SW480 (cell line): ENCODE data around the gene RCOR3.
"Not testable (repeated sequence)": the region's sequence is repeated elsewhere in the genome, so short reads cannot be mapped to it uniquely, and the experiment has no call there.

Experiments used
- DNase-seq: peaks from one replicate; pipeline ENCODE4 v3.0.0-alpha.2; 2016; ENCODE audit warnings: low spot score

The RCOR3 gene

DNA sequence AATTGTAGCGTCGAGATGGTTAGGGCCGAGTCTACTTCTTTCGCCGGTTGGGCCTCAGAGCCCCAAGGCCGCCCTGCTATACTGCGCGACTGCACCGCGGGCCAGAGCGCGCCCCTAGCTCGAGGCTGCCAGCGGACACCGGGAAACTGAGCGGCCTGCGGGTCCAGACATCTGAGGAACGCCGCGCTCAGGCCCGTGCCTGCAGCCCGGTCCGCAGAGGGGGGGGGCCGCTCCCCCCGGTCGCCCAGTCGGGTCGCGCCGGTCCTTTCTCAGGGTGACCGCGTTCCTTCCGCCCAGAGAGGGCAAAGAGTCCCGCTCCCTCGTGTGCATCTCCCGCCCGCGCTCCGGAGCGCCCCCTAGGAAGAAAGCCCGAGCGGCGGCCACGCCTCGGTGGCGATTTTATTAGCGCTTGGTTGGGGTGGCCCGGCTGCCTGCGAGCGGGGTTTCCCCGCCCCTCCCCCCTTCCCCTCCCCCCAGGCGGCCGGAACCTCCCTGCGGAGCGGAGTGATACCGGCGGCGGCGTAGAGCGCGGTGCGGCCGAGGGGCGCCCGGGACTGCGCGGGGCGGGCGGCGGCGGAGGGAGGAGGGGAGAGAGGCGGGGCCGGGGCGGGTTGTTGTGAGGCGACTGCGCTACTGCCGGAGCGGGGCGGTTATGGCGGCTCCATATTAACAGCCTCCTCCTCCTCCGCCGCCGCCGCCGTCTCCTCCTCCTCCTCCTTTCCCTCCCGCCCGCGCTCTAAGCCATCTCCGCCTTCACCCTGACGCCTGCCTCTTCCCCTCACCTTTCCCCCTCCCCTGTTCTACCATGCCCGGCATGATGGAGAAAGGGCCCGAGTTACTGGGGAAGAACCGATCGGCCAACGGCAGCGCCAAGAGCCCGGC, at the start of gene RCOR3:
RCOR3 (plus strand) TSS at position 611 of the 882 bp plus-strand sequence; CDS start at position 806, 195 bp downstream.
- DNase-seq, result peak; percentile 92

GRCh38 chr1:211210052-211210451, 49.1 kb upstream of the RCOR3 start:
- no peak for DNase-seq

DNA sequence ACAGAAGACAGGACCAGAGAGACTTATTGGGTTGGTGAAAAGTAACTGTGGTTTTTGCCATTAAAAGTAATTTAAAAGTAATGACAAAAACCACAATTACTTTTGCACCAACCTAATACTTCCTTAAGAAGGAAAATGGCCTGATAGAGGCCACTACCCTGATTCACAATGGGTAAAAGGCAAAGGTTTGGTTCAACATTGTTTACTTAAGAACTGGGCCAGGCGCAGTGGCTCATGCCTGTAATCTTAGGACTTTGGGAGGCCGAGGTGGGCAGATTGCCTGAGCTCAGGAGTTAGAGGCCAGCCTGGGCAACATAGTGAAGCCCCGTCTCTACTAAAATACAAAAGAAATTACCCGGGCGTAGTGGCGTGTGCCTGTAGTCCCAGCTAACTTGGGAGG, 48.2 kb upstream of the RCOR3 start:
- no peak for DNase-seq

DNA sequence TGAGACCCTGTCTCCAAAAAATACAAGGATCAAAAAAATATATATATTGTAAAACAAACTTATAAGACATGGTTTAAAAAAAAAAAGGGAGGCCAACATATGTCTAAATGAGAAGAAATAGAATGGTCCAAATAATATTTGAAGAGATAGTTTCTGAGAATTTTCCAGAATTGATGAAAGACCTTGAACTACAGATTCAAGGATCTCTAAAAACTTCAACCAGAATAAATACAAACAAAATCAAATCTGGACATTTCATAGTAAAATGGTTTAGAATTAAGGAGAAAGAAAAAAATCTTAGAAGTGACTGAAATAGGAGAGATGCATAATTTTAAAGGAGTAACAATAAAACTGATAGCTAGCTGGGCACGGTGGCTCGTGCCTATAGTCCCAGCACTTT, 45.5 kb upstream of the RCOR3 start:
- DNase-seq, result no peak

DNA sequence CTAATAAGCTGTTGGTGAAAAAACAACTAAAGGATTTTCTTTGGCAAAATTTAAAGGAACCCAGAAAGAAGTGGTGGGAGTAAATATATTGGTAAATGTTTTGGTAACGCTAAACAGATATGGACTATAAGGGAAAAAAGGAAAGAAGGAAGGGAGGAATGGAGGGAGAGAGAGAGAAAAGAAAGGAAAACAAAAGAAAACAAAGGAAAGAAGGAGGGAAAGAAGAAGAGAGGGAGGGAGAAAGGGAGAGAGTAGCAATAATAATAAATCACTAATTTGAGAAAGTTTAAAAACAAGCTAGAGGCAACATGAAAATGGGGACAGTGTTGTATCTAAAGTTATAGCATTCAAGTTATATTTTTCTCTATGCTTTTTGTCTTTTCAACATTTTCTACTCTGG, 43.6 kb upstream of the RCOR3 start:
- DNase-seq, result no peak

DNA sequence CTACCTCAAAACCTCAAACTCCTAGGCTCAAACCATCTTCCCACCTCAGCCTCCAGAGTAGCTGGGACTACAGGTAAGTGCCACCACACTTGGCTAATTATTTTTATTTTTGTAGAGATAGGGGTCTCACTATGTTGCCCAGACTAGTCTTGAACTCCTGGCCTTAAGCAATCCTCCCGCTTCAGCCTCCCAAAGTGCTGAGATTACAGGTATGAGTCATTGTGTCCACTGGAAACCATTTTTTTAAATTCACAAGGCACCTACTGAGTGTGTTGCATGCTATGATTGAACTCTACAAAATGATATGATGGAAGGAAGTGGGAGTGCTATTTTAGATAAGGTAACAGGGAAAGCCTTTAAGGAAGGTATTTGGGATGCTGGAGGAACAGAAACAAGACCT, 41.8 kb upstream of the RCOR3 start:
- no peak for DNase-seq

GRCh38 chr1:211222469-211223234, 36.5 kb upstream of the RCOR3 start:
- not testable (repeated sequence) for DNase-seq

GRCh38 chr1:211228573-211229364, 30.4 kb upstream of the RCOR3 start:
- DNase-seq, result not testable (repeated sequence)

- DNase-seq, result no peak
Observed at GRCh38 chr1:211229365-211229759, 29.8 kb upstream of the RCOR3 start.

GRCh38 chr1:211231873-211232272, 27.3 kb upstream of the RCOR3 start:
- no peak for DNase-seq

DNA sequence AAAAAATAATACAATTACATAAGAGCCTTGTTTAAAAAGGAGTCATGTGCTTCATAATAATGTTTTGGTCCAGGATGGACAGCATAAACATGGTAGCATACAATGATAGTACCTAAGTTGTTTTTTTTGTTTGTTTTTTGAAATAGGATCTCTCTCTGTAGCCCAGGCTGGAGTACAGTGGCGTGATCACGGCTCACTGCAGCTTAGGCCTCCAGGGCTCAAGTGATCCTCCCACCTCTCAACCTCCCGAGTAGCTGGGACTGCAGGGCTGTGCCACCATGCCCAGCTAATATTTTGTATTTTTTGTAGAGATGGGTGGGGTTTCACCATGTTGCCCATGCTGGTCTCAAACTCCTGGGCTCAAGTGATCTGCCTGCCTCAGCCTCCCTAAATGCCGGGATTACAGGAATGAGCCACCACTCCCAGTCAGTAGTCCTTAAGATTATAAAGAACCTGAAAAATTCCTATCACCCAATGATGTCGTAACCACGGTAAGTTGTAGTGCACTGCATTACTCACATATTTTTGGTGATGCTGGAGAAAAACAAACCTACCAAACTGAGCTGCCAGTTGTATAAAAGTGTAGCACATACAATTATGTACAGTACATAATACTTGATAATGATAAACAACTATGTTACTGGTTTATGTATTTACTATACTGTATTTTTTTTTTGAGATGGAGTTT, 22.4 kb upstream of the RCOR3 start:
- DNase-seq, result no peak

GRCh38 chr1:211237579-211237978, 21.6 kb upstream of the RCOR3 start:
- DNase-seq, result no peak

DNA sequence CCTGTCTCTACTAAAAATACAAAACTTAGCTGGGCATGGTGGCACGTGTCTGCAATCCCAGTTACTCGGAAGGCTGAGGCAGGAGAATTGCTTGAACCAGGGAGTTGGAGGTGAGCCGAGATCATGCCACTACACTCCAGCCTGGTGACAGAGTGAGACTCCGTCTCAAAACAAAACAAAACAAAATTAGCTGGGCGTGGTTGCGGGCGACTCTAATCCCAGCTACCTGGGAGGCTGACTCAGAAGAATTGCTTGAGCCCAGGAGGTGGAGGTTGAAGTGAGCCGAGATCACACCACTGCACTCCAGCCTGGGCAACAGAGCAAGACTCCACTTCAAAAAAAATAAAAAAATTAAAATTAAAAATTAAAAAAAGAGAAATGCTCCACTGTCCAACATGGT, 18.6 kb upstream of the RCOR3 start:
- not testable (repeated sequence) for DNase-seq

GRCh38 chr1:211241071-211241470, 18.1 kb upstream of the RCOR3 start:
- no peak for DNase-seq

- not testable (repeated sequence) for DNase-seq
Observed at GRCh38 chr1:211243639-211244038, 15.5 kb upstream of the RCOR3 start.

GRCh38 chr1:211246583-211246982, 12.6 kb upstream of the RCOR3 start:
- DNase-seq, result not testable (repeated sequence)

DNA sequence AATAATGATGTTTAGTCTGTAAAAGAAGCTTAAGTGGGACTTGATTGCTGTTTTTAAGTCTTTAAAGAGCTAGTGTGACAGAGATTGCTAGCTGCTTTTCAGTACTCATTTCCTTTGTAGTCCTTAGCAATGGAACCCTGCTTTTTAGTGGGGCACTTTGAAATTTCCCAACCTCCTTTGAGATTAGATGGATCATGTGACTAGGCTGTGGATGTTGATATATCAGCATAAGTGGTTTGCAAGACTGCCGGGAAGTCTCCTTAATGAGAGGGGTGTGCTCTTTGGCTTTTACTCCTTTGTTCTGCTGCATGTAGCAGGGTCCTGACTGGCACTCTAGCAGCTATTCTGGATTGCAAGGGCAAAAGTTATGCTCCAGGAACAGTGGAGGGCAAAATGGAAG, 11.2 kb upstream of the RCOR3 start:
- no peak for DNase-seq

GRCh38 chr1:211249611-211250010, 9.6 kb upstream of the RCOR3 start:
- DNase-seq, result not testable (repeated sequence)

DNA sequence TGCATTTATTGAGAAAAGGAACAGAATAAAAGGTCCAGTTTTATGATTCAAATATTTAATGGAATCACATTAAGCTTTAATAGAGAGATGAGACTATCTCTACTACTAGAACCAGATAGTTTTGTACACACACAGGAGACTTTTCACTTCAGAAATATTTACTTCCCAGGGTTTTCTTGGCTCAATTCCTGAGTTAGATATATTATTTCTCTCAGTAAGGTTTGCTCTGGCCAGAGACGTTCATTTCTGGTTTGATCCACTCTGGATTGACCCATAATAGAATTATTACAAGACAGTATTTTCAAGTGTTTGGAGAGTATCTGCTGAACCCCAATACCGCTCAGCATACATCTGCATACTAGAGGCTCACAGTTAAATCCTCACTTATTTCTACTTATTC, 1.3 kb upstream of the RCOR3 start:
- DNase-seq, result no peak

- DNase-seq, result peak; percentile 85
Observed at GRCh38 chr1:211258310-211258755, 833 bp upstream of the RCOR3 start.

DNA sequence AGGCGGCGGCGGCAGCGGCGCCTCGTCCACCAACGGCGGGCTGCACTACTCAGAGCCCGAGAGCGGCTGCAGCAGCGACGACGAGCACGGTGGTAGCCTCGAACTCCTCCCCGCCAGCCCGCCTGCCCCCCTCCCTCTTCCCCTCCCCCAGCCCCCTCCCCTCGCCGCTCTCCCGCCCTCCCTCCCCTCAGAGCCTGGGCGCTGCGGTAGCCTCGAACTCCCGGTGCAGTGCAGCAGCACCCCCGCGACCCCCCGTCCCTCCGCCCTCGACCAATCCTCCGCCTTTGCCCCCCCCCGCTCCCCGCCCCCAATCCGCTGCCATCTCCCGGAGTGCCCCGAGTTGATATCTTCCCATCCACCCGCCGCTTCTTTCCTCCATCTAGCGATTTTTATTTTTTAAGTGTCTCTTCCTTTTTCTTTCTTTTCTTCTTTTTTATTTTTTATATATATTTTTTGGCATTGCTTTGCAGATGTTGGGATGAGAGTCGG, 516 bp downstream of the RCOR3 start:
- peak; percentile 69 for DNase-seq
